ENCODE results near the gene LBH. TPM values are rescaled to one million over a fixed set of nuclear protein-coding genes. Genes with fewer than 3 reads are reported as not detected.
A peak's percentile ranks its signal among the peaks of the same experiment; 100 is the strongest.

The LBH gene
- total RNA-seq, 1 experiment from 2014 or later = 5.8 TPM

- Histone ChIP-seq H2AFZ (ENCODE audit: low read length) (no peak overlapping the region), H3K9me2 (replicated peaks; ENCODE audit: low read length) (no peaks in the 10 kb centered on the region), H3K27ac (ENCODE audit: low read length) (no peak overlapping the region), H3K9ac (ENCODE audit: low read length) (no peak overlapping the region), H3F3A (ENCODE audit: low read length, unreplicated experiment) (no peaks in the 10 kb centered on the region), H3K4me2 (ENCODE audit: low read length) (no peak overlapping the region), H3K79me2 (ENCODE audit: low read length) (no peaks in the 10 kb centered on the region), H3K36me3 (ENCODE audit: low read depth, low read length) (no peaks in the 10 kb centered on the region), H3K4me1 (ENCODE audit: insufficient read depth, low read length) (peaks cover 26% of the 10 kb centered on the region), H4K20me1 (ENCODE audit: low read length) (no peaks in the 10 kb centered on the region), H3K9me3 (ENCODE audit: low read length) (no peaks in the 10 kb centered on the region), H3K27me3 (ENCODE audit: low read length) (peaks cover 36% of the 10 kb centered on the region), H3K4me3 (ENCODE audit: low read length) (no peak overlapping the region)
- intact Hi-C loops (cut with micrococcal nuclease) = no loop called here
- TF ChIP-seq EZH2phosphoT487 (IDR thresholded peaks at IDR 0.05; ENCODE audit: borderline replicate concordance, low read length) (no peak), EZH2 (IDR thresholded peaks at IDR 0.05; ENCODE audit: low read length, unreplicated experiment) (no peak)
- TF ChIP-seq, protein P1, sequence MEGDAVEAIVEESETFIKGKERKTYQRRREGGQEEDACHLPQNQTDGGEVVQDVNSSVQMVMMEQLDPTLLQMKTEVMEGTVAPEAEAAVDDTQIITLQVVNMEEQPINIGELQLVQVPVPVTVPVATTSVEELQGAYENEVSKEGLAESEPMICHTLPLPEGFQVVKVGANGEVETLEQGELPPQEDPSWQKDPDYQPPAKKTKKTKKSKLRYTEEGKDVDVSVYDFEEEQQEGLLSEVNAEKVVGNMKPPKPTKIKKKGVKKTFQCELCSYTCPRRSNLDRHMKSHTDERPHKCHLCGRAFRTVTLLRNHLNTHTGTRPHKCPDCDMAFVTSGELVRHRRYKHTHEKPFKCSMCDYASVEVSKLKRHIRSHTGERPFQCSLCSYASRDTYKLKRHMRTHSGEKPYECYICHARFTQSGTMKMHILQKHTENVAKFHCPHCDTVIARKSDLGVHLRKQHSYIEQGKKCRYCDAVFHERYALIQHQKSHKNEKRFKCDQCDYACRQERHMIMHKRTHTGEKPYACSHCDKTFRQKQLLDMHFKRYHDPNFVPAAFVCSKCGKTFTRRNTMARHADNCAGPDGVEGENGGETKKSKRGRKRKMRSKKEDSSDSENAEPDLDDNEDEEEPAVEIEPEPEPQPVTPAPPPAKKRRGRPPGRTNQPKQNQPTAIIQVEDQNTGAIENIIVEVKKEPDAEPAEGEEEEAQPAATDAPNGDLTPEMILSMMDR (conservative IDR thresholded peaks at IDR 0.05; ENCODE audit: low read depth, low read length) = no peak
- POLR2A ChIA-PET (ENCODE audit: unreplicated experiment) = no interaction called here
- CTCF ChIA-PET = no interaction called here
- no TSS peak for BruUV-seq (replicated peaks)
- DNase-seq = no peak
- ATAC-seq = no peak
Measured at GRCh38 chr2:30229596-30229995, 1.7 kb upstream of the LBH start.

- no TSS peak for BruUV-seq (replicated peaks)
- no peaks in the 10 kb centered on the region for H3K36me3 ChIP-seq (ENCODE audit: low read depth, low read length)
- peak overlapping the region; percentile 92 for H3K4me2 ChIP-seq (ENCODE audit: low read length)
- TF ChIP-seq EZH2phosphoT487 (IDR thresholded peaks at IDR 0.05; ENCODE audit: borderline replicate concordance, low read length) (no peak), EZH2 (IDR thresholded peaks at IDR 0.05; ENCODE audit: low read length, unreplicated experiment) (no peak)
- TF ChIP-seq, protein P1 (conservative IDR thresholded peaks at IDR 0.05; ENCODE audit: low read depth, low read length) = no peak
- ChIA-PET POLR2A (ENCODE audit: unreplicated experiment) (no interaction called here), CTCF (no interaction called here)
- intact Hi-C loops (cut with micrococcal nuclease) = no loop called here
- H3K9ac ChIP-seq (ENCODE audit: low read length) = no peak overlapping the region
- DNase-seq (no peak), ATAC-seq (no peak)
- H4K20me1 ChIP-seq (ENCODE audit: low read length) = no peaks in the 10 kb centered on the region
- no peaks in the 10 kb centered on the region for H3F3A ChIP-seq (ENCODE audit: low read length, unreplicated experiment)
- H3K4me1 ChIP-seq (ENCODE audit: insufficient read depth, low read length) = peaks cover 33% of the 10 kb centered on the region
- H3K27ac ChIP-seq (ENCODE audit: low read length) = no peak overlapping the region
- peaks cover 36% of the 10 kb centered on the region for H3K27me3 ChIP-seq (ENCODE audit: low read length)
- H3K4me3 ChIP-seq (ENCODE audit: low read length) = peak overlapping the region; percentile 67; the same call in 1 of the 2 replicates
- no peaks in the 10 kb centered on the region for H3K79me2 ChIP-seq (ENCODE audit: low read length)
- no peak overlapping the region for H2AFZ ChIP-seq (ENCODE audit: low read length)
- no peaks in the 10 kb centered on the region for H3K9me3 ChIP-seq (ENCODE audit: low read length)
- H3K9me2 ChIP-seq (replicated peaks; ENCODE audit: low read length) = no peaks in the 10 kb centered on the region
Measured at GRCh38 chr2:30230497-30231211, 680 bp upstream of the LBH start.

- no peaks in the 10 kb centered on the region for H3K36me3 ChIP-seq (ENCODE audit: low read depth, low read length)
- no peaks in the 10 kb centered on the region for H4K20me1 ChIP-seq (ENCODE audit: low read length)
- BruUV-seq (replicated peaks) = no TSS peak
- no peaks in the 10 kb centered on the region for H3K79me2 ChIP-seq (ENCODE audit: low read length)
- peak overlapping the region; percentile 84 for H2AFZ ChIP-seq (ENCODE audit: low read length)
- peak; percentile 16 for ATAC-seq
- H3K4me1 ChIP-seq (ENCODE audit: insufficient read depth, low read length) = peaks cover 33% of the 10 kb centered on the region
- H3K9me2 ChIP-seq (replicated peaks; ENCODE audit: low read length) = no peaks in the 10 kb centered on the region
- intact Hi-C loops (cut with micrococcal nuclease) = no loop called here
- no peak overlapping the region for H3K9ac ChIP-seq (ENCODE audit: low read length)
- peak overlapping the region; percentile 92 for H3K4me2 ChIP-seq (ENCODE audit: low read length)
- no peak for DNase-seq
- H3K27ac ChIP-seq (ENCODE audit: low read length) = no peak overlapping the region
- ChIA-PET POLR2A (ENCODE audit: unreplicated experiment) (no interaction called here), CTCF (no interaction called here)
- H3F3A ChIP-seq (ENCODE audit: low read length, unreplicated experiment) = no peaks in the 10 kb centered on the region
- TF ChIP-seq, protein P1 (conservative IDR thresholded peaks at IDR 0.05; ENCODE audit: low read depth, low read length) = no peak
- peak; percentile 94 for TF ChIP-seq EZH2 (IDR thresholded peaks at IDR 0.05; ENCODE audit: low read length, unreplicated experiment)
- peak; percentile 59; the same call in 1 of the 2 replicates for TF ChIP-seq EZH2phosphoT487 (IDR thresholded peaks at IDR 0.05; ENCODE audit: borderline replicate concordance, low read length)
- H3K27me3 ChIP-seq (ENCODE audit: low read length) = peaks cover 36% of the 10 kb centered on the region
- H3K9me3 ChIP-seq (ENCODE audit: low read length) = no peaks in the 10 kb centered on the region
- peak overlapping the region; percentile 67 for H3K4me3 ChIP-seq (ENCODE audit: low read length)
Measured at GRCh38 chr2:30231996-30232800, 864 bp downstream of the LBH start.
